ENCODE results near the gene MTA2.
"Not testable (repeated sequence)": the region's sequence is repeated elsewhere in the genome, so short reads cannot be mapped to it uniquely, and the experiment has no call there.

The MTA2 gene

GRCh38 chr11:62601372-62602140, at the start of gene MTA2:
Gene MTA2, minus strand, starts transcription at chr11:62601865. Its CDS starts 415 bp downstream, at chr11:62601450.
- peak; percentile 100 for DNase-seq

GRCh38 chr11:62650283-62650682, 48.6 kb upstream of the MTA2 start:
- not testable (repeated sequence) for DNase-seq

- DNase-seq, result no peak
Measured at GRCh38 chr11:62649486-62649885, 47.8 kb upstream of the MTA2 start.

DNA sequence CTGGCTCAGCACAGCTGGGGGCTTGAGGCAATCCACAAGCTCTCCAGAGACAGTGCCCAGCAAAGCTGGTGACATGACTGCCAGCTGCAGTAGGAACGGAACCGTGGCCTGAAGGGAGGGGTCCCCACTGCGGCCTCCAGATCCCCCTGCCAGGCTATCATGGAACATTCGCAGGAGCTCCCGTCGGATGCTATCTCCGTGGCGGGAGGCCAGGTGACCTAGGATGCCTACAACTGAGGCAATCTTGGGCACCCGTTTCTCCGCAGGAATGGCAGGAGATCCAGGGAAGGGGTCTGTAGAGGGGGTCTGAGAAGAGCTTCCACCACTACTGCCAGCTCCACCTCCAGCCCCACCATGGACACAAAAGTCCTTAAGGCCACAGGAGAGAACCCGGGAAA, 47.3 kb upstream of the MTA2 start:
- DNase-seq, result no peak

DNA sequence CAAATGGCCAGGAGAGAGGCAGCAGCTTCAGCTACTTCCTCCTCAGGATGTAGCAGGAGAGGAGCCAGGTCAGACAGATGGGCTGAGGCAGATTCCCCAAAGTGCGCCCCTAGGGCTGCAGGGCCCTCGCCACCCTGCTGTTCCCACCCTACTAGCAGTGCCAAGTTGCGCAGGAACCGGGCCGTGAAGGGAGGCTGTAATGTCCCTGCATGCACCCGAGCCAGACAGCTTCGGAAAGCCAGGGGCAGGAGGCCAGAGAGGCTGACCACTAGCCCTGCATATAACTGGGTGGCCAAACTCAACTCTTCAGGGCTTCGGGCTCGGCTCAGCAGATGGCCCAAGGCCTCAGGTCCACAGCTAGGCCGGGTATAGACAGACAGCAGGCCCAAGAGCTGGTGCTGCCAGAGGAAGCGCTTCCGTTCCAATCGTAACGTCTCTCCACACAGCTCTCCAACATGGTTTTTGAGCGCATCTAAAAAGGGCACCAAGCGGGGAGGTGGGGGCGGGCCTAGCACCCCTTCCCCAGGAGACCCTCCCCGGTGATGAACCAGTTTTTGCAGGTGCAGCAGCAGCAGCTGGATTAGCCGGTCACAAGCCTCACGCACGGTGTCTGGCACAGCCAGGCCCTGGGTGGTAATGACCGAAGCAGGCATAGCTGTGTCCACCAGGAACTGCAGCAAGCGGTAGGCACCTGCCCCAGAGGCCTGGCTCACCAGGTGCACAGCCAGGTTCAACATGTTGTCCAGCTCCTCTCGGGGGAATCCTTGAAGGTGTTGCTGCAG, 46.7 kb upstream of the MTA2 start:
- no peak for DNase-seq

DNA sequence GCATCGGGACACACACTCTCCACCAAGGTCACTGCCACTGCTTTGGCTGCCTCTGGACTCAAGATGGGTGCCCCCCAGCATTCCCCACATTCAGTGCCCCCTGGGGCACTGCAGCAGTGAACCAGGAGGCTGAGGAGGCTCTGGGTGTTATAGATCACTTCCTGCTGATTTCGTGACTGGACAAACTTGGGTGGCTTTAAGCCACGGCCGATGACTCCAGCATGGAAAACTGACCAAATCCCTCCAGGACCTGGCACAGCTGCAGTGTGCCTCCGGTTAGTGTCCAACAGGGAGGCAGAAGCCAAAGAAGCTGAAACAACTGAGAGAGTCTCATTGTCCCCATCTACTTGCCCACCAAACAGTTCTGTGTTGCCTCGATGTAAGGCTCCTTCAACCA, 45.9 kb upstream of the MTA2 start:
- DNase-seq, result no peak

DNA sequence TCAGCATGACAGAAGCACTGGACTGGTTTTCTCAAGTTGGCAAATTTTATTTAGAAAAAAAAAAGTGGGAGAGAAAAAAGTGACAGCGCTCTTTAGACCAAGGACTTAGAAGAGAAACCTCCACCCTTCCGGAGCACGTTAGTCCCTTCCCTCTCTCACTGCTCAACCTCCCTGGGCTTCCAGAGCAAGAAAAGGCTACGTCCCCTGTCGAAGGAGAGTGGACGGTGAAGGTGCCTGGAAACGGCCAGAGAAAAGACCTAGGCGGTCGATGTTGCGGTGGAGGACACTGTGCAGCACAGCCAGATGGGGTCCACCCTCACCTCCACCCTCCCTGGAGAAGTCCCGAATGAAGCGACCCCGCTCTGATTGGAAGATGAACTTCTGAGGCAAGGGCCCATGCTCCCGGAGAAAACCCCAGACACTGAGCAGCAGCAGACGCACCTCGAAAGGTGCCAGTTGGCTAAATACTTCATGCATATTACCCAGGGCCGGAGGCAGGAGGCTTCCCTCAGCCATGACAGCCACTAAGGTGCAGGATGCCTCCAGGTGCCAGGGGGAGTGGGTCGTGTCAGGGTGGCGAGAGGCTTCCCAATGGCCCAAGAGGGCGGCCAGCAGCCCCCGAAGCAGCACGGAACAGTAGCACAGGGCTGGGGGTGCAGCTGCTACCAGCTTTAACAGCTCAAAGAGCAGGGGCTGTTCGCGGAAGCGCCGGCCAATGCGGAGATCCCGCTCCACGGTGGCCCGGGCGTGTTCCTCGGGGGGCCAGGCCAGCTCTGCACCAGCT, 45.4 kb upstream of the MTA2 start:
- DNase-seq, result no peak

- DNase-seq, result peak; percentile 99 to 100
Measured at GRCh38 chr11:62645946-62646824, 44.5 kb upstream of the MTA2 start, which contains the start of gene GANAB. Gene GANAB, minus strand, starts transcription at chr11:62646613. Its CDS starts 14 bp downstream, at chr11:62646599.

DNA sequence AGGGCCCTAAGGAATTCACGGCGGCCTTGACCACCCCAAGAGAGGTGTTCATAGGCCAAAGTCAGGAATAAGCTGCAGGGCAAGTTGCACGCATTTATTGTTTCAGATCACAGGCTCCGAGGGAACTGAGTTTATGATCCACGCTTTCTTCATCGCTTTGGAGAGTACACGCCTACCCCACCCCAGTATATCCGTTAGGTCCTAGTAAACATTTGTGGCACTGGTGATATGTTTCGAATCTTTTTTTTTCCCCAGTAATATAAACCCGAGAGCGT, 43.9 kb upstream of the MTA2 start:
- DNase-seq, result no peak

GRCh38 chr11:62644220-62644619, 42.6 kb upstream of the MTA2 start:
- DNase-seq, result no peak

GRCh38 chr11:62632492-62632891, 30.8 kb upstream of the MTA2 start:
- no peak for DNase-seq

GRCh38 chr11:62627713-62628112, 26.0 kb upstream of the MTA2 start:
- DNase-seq, result no peak

- DNase-seq, result no peak
Measured at GRCh38 chr11:62622476-62623089, 20.9 kb upstream of the MTA2 start.

DNA sequence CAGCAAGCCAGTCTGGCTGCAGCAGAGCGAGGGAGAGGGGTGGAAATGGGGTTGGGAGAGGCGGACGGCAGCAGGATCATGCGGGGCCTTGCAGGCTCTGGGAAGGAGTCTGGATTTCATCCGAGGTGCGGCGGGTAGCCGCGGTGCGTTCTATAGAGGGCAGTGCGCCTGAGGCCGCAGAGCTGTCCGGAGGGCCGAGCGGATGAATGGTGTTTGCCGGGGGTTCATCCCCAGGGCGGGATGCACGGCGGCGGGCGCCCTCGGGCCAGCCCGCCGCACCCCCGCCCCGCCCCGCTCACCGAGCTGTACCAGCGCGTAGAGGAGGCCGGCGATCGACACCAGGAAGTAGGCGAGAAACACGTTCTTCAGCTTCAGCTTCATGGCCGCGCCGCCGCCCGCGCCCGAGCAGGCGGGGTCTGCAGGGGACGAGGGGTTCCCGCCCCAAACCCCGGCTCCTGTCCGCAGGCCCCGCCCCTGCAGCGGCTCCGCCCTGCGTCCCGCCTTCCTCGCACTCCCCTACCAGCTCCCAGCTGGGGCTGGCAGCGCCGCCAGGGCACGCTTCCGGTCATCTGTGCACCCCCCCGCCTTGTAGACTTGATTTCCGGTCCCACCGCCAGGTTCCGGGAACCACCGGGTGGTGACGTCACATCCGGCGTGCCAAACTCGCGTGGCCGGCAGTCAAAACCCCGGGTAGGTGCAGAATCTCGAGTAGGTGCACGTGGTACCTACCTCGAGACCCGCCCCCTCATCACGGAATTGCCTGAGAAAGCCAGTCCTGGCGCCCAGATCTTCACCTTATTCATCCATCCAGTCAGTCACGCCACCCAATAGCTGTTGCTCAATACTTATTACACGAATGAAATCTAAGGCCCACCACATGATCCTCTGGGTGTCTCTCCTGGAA, 20.2 kb upstream of the MTA2 start, which contains the start of gene B3GAT3:
B3GAT3 (minus strand) TSS at position 420 of the 904 bp plus-strand sequence; CDS start at position 381, 39 bp downstream.
- peak; percentile 91 to 94 for DNase-seq

GRCh38 chr11:62621027-62621566, 19.4 kb upstream of the MTA2 start:
- no peak for DNase-seq

DNA sequence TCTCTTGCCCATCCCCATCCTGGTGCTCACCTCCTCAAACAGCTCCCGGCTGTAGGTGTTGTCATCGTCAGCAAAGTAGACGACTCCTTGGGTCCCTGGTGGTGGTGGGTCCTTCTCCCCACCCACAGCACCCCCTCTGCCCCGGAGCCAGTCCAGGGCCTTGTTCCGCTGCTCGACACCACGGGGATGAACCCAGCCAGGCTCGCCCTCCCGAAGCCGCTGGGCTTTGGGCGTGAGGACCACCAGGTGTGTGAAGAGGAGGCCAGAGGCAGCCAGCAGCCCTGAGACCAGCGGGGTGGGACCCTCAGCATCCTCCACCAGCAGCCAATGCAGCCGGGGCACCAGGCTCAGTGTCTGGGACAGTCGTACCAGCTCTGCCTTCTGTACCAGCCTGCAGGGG, 15.3 kb upstream of the MTA2 start:
- not testable (repeated sequence) for DNase-seq

- DNase-seq, result no peak
Measured at GRCh38 chr11:62615521-62615920, 13.9 kb upstream of the MTA2 start.

GRCh38 chr11:62614275-62614674, 12.6 kb upstream of the MTA2 start:
- peak in 1 of 2 donors; percentile 32 for DNase-seq

- no peak for DNase-seq
Measured at GRCh38 chr11:62613291-62613778, 11.7 kb upstream of the MTA2 start.
